ENCODE measurements around the gene GDF11. TPM values are rescaled to one million over a fixed set of nuclear protein-coding genes. Genes with fewer than 3 reads are reported as not detected.

Gene GDF11
- total RNA-seq, 2 donors from 2014 or later = 3.0 to 9.7 TPM

DNA sequence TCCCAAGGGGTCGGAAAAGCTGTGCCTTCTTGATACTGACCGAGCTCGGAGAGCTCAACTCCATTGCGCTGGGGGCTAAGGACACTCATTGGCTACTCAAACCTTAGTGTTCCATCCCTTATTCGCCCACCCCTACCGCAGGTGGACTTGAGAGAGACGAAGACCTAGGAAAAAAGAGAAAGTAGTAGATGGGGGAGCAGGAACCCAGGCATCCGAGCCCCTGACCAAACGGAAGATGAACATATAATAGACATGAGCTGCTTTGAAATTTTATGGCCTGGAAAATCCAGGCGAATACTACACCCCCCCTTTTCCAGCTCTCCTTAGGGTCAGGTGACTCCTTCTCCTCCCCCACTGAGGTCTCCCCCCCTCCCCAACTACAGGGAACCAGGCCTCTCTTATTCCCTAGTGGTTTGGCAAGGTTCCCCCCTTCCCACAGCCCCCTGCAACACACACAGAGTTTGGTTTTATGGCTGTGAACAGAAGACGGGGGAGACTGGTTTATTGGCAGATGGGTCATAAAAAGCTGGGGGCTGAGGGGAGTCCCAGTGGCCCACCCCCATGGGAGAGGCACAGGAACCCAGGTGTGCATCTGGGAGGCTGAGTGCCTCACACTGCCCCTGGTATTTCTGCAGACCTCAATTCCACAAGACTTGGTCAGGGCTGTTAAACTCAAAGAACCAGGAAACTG, 1.6 kb downstream of the GDF11 start:
- ATAC-seq (ENCODE audit: insufficient number of reproducible peaks, low FRiP score, low read depth) = no peak
- H3K36me3 ChIP-seq = no peaks in the 10 kb centered on the region
- peak overlapping the region; percentile 89 for H3K4me3 ChIP-seq
- H3K27me3 ChIP-seq (replicated peaks; ENCODE audit: insufficient read depth) = no peaks in the 10 kb centered on the region
- DNase-seq (ENCODE audit: low spot score) = no peak
- H3K27ac ChIP-seq = peak overlapping the region in 1 of 2 donors; percentile 38
- no peaks in the 10 kb centered on the region for H3K9me3 ChIP-seq
- TF ChIP-seq, protein P1, sequence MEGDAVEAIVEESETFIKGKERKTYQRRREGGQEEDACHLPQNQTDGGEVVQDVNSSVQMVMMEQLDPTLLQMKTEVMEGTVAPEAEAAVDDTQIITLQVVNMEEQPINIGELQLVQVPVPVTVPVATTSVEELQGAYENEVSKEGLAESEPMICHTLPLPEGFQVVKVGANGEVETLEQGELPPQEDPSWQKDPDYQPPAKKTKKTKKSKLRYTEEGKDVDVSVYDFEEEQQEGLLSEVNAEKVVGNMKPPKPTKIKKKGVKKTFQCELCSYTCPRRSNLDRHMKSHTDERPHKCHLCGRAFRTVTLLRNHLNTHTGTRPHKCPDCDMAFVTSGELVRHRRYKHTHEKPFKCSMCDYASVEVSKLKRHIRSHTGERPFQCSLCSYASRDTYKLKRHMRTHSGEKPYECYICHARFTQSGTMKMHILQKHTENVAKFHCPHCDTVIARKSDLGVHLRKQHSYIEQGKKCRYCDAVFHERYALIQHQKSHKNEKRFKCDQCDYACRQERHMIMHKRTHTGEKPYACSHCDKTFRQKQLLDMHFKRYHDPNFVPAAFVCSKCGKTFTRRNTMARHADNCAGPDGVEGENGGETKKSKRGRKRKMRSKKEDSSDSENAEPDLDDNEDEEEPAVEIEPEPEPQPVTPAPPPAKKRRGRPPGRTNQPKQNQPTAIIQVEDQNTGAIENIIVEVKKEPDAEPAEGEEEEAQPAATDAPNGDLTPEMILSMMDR (IDR thresholded peaks at IDR 0.05) = no peak
- peaks cover 16 to 29% of the 10 kb centered on the region in 2 donors for H3K4me1 ChIP-seq (ENCODE audit: control insufficient read depth in 1 of 2, low read depth in 2 of 2)

DNA sequence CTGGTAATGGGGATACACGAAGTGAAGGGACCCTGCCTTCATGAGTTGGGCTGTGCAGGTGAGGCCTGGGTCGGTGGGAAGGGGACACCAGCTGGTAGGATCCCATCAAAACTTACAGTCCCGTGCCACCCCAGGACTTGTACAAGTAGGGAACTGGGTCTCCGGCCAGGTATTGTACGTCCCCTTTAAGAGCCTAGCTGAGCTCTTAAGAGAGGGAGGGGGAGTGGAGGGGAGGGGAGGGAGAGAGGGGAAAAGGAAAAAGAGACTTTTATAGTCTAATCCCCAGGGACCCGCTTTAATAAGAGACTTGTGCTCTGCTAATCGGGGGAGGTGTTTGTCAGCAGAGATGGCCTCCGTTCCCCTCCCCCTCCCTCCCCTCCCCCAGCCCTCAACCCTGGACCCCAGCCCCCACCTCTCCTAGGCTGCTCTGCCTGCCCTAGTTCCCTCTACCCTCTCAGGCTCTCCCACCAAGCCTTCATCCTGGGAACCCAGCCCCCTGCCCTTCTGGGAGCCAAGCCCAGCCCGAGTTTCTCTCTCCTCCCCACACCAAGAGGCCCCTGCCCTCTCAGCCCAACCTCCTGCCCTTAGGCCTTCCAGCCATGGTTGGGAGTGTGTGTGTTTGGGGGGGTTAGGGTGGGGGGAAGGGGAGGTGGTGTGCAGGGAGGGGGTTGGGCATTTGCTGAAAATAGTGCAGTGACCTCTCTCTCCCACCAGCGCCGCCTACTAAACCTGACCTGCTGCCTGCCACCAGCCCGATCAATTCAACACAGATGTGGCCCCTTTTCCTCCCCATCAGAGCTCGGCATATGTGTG, 2.6 kb downstream of the GDF11 start:
- H3K27ac ChIP-seq = peak overlapping the region in 1 of 2 donors; percentile 38
- no peak for ATAC-seq (ENCODE audit: insufficient number of reproducible peaks, low FRiP score, low read depth)
- H3K36me3 ChIP-seq = no peaks in the 10 kb centered on the region
- TF ChIP-seq, protein P1 (IDR thresholded peaks at IDR 0.05) = no peak
- H3K4me1 ChIP-seq (ENCODE audit: control insufficient read depth in 1 of 2, low read depth in 2 of 2) = peaks cover 16 to 29% of the 10 kb centered on the region in 2 donors
- no peak for DNase-seq (ENCODE audit: low spot score)
- no peaks in the 10 kb centered on the region for H3K9me3 ChIP-seq
- H3K4me3 ChIP-seq = peak overlapping the region; percentile 50
- H3K27me3 ChIP-seq (replicated peaks; ENCODE audit: insufficient read depth) = no peaks in the 10 kb centered on the region

DNA sequence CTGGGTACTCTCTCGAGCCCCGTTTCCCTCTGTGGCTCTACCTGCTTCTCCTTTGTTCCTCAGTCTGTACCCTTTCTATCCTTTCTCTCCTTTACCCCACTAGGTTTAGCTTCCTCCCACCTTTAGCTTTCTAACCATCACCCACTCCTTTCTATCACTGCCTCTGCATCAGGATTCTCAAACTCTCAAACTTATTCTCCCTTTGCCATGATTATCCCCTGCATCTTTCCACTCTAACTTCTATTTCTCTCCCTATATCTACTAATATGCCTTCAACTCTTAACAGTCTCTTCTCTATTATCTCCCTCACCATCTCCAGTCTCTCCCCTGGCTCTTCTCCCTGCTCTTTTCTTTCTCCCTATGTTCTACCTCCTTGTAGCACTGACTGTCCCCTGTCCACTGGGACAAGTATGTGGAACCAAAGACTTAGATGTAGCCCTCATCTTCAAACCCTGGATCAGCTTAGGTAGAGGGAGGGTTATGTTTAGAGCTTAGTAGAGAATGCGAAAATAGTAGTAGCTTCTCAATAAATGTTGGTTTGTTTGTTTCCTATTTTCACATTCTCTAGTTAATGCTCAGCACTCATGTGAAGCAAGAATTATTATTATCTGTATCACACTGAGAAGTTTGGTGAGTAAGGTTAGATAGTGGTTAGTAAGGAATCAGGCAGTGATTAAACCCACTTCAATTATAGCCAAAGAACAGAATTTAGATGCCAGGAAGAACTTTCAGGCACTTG, 3.4 kb downstream of the GDF11 start:
- Histone ChIP-seq H3K27me3 (replicated peaks; ENCODE audit: insufficient read depth) (no peaks in the 10 kb centered on the region), H3K36me3 (peaks cover 6% of the 10 kb centered on the region), H3K4me1 (ENCODE audit: control insufficient read depth in 1 of 2, low read depth in 2 of 2) (peaks cover 16 to 29% of the 10 kb centered on the region in 2 donors), H3K9me3 (no peaks in the 10 kb centered on the region), H3K27ac (peak overlapping the region in 1 of 2 donors; percentile 23), H3K4me3 (no peak overlapping the region)
- DNase-seq (ENCODE audit: low spot score) (no peak), ATAC-seq (ENCODE audit: insufficient number of reproducible peaks, low FRiP score, low read depth) (no peak)
- TF ChIP-seq, protein P1 (IDR thresholded peaks at IDR 0.05) = no peak

DNA sequence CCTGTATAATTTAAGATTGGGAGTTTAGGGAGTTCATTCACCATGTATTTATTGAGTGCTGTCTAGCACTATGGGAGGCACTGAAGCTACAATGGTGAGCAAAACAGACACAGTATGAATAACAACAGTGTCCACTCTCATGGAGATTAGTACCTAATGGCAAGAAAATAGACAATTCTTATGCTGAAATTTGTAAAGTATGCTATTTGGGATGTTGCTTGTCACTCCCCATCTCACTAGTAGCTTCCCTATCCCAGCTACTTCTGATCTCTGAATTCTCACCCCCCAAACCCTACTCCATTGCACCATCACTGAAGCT, 4.0 kb downstream of the GDF11 start:
- H3K4me1 ChIP-seq (ENCODE audit: control insufficient read depth in 1 of 2, low read depth in 2 of 2) = peaks cover 16 to 29% of the 10 kb centered on the region in 2 donors
- no peak overlapping the region for H3K27ac ChIP-seq
- ATAC-seq (ENCODE audit: insufficient number of reproducible peaks, low FRiP score, low read depth) = no peak

More for the DNA sequence above, 4.0 kb downstream of the GDF11 start:
- Histone ChIP-seq H3K4me3 (no peak overlapping the region), H3K36me3 (peaks cover 11% of the 10 kb centered on the region), H3K9me3 (no peaks in the 10 kb centered on the region), H3K27me3 (replicated peaks; ENCODE audit: insufficient read depth) (no peaks in the 10 kb centered on the region)
- TF ChIP-seq, protein P1 (IDR thresholded peaks at IDR 0.05) = no peak
- DNase-seq (ENCODE audit: low spot score) = no peak
